ENCODE results near the gene KRTAP1-1.
"Not testable (repeated sequence)": the region's sequence is repeated elsewhere in the genome, so short reads cannot be mapped to it uniquely, and the experiment has no call there.

Gene KRTAP1-1

DNA sequence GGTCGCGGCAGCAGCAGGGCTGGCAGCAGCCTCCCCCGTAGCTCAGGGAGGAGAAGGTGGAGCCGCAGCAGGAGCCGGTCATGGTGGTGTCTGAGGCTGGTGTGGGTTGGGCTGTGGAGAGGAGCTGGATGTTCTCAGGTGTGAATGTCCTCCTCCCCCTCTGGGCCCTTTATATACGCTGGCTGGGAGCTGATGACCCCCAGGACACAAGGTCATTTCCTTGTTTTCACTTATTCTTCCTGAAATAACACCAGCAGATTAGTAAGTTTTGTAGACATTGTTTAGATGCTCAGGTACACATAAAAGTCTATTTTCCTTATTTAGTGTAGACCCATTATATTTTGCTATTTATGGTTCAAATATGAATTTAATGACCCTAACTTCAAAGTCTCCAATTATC is 13.9 kb upstream of the KRTAP1-1 start, which contains the start of gene KRTAP2-2:
TSS of gene KRTAP2-2 (minus strand) at position 101 of the 400 bp plus-strand sequence. CDS start at position 82, 19 bp downstream.
- DNase-seq: not testable (repeated sequence)

DNA sequence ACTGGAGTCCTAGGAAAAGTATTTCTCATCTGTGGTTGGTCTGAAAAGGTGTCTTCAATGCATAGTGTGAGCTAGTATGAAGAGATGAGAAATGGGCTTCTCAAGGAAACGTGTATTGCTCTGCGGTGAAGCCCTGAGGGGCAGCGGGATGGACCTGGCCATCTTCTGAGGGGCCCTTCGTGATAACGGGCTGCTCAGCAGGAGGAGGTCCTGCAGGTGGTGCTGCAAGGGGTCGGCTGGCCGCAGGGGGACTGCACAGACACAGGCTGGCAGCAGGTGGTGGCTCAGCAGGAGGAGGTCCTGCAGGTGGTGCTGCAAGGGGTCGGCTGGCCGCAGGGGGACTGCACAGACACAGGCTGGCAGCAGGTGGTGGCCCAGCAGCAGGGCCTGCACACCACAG is 13.3 kb upstream of the KRTAP1-1 start:
- DNase-seq: not testable (repeated sequence)

DNA sequence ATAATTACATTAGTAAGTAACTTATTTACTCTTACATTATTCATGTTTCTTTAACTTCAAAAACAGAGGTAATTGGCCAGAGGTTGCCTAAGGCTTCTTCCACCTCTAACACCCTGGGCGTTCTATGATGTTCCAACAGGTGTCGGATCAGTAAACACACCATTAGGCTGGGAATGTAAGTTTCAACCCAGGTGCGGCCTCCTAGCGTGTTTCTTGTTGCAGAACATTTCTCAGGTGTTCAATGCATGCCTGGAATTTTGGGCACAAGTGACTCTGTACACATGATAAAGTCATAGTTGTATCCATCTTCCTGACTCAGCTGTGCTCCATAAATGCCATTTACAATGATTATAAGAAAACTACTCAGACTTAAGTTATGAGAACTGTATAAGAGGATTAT is 12.8 kb upstream of the KRTAP1-1 start:
- no peak for DNase-seq

DNA sequence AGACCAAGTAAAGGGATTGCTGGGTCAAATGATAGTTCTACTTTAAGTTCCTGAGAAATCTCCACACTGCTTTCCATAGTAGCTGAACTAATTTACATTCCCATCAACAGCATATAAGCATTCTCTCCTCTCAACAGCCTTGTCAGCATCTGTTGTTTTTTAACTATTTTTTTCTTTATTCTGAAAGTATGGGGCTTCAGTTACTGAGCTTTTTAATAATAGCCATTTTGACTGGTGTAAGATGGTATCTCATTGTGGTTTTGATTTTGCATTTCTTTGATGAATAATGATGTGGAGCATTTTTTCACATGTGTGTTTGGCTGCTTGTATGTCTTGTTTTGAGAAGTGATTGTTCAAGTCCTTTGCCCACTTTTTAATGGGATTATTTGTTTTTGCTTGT is 11.3 kb upstream of the KRTAP1-1 start:
- DNase-seq: peak; percentile 63

DNA sequence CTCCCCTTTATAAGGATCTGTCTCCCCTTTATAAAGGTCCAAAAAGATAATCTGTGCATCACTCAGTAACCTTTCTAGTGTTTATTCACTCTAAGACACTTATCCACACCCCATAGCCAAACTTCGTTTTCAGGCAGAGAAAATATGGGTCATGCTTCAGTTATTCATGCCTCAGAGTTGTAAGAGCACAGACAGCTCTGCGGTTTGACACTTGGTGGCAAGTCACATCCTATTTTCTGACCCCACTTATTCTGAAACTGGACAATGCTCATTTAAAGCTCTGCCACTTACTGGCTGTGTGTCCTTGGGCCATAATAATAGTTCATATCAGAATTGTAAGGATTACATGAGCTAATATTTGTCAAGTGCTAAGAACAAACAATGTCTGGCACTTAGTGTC is 7.9 kb upstream of the KRTAP1-1 start:
- peak; percentile 75 for DNase-seq

DNA sequence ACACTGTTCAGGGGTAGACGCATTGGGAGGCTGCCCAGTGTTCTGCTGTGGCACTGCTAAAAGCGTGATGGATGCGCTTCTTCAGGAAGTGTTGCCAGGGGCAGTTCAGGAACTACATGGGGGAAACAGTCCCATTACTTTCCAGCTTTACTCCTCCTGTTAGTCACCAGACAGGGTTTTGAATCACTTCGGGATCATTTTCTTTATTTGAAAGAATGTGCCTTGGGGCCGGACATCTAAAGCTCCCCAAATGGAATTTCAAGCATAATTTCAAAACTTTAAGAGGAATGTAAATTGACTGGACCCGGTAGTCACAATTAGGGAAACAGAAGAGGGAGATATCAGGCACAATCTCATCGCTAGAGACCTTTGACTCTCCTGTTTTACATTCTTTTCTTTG is 7.2 kb upstream of the KRTAP1-1 start:
- DNase-seq: peak; percentile 84

DNA sequence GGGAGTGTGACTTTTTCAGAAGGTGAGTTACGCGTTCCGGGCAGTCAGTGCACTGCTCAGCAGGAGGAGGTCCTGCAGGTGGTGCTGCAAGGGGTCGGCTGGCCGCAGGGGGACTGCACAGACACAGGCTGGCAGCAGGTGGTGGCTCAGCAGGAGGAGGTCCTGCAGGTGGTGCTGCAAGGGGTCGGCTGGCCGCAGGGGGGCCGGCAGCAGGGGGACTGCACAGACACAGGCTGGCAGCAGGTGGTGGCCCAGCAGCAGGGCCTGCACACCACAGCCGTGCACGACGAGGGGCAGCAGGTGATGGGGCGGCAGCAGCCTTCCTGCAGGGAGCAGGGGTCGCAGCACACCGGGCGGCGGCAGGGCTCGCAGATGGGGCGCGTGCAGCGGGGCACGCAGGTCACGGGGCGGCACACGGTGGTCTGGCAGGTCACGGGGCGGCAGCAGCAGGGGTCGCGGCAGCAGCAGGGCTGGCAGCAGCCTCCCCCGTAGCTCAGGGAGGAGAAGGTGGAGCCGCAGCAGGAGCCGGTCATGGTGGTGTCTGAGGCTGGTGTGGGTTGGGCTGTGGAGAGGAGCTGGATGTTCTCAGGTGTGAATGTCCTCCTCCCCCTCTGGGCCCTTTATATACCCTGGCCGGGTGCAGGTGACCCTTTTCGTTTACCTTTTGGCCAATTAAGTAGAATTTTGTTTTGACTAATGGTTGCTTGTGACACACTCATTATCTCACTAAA is 5.7 kb upstream of the KRTAP1-1 start, which contains the start of gene KRTAP2-1:
TSS of gene KRTAP2-1 (minus strand) at position 582 of the 731 bp plus-strand sequence. CDS start at position 533, 49 bp downstream.
- DNase-seq: not testable (repeated sequence)

DNA sequence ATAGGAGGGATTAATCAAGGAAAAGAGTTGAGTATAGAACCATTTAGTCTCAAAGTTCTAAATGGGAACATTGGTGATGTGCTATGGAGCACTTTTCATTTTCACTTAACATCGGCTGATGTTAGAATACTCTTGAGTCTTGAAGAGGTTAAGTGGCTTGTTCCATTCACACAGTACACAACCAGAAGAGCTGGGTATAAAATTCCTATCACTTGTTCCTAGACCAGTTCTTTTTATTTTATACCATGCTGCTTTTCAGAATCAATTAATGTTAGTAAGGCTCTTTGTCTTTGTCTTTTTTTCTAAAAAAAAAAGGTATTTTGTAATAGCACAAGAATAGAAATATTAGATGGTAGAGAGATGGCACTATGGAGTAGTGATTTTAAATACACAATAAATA is 1.7 kb upstream of the KRTAP1-1 start:
- no peak for DNase-seq

DNA sequence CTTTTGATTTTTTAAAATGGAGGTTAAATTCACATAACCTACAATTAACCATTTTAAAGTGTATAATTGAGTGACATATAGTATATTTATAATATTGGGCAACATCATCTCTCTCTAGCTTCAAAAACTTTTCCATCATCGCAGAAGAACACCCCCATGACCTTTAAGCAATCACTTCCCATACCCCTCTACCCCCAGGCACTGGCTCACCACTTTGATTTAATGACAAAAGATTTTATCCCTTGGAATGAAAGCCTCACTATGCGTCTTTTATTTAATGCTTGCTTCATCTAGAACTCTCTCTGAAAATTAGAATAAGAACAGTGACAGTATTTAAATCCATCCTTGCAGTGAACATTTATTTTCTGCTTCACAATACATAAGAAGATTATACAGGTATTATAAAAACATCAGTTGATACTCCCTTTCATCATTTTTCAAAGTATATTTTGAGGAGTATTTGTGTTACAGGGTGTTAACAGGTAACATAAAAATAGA is 3.3 kb downstream of the KRTAP1-1 start:
- DNase-seq: no peak

DNA sequence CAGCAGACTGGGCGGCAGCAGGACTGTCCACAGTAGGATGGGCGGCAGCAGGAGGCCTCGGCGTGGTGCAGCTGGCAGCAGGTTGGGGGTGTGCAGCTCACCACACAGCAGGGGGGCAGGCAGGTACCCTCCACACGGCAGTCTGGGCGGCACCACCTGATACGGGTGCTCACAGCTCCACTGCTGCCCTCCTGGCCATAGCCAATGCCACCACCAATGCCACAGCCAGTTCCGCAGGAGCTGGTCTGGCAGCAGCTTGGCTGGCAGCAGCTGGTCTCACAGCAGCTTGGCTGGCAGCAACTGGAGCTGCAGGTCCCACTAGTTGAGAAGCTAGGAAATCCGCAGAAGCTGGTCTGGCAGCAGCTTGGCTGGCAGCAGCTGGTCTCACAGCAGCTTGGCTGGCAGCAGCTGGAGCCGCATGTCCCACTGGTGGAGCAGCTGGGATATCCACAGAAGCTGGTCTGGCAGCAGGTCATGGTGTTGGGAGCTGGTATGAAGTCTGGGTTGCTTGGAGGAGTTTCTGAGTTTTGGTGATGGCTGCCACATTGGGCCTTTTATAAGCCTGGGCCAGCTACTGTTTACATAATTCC is 6.8 kb downstream of the KRTAP1-1 start, which contains the start of gene KRTAP1-3:
TSS of gene KRTAP1-3 (minus strand) at position 529 of the 590 bp plus-strand sequence. CDS start at position 476, 53 bp downstream.
- not testable (repeated sequence) for DNase-seq

DNA sequence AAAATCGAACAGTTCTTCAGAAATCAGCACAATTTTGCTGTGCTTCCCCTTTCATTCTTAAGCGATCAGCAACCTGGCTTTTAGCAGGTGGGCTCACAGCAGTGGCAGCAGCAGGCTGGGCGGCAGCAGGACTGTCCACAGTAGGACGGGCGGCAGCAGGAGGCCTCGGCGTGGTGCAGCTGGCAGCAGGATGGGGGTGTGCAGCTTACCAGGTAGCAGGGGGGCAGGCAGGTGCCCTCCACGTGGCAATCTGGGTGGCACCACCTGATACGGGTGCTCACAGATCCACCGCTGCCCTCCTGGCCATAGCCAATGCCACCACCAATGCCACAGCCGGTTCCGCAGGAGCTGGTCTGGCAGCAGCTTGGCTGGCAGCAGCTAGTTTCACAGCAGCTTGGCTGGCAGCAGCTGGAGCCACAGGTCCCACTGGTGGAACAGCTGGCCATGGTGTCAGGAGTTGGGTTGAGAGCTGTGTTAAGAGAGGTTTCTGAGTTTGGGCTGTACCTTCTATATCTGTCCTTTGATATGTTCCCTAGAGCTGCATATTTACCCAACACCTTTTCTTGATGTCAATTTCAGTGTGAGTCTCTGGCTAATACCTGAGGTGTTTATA is 11.5 kb downstream of the KRTAP1-1 start, which contains the start of gene KRTAP1-4:
TSS of gene KRTAP1-4 (minus strand) at position 563 of the 613 bp plus-strand sequence. CDS start at position 446, 117 bp downstream.
- no peak for DNase-seq

DNA sequence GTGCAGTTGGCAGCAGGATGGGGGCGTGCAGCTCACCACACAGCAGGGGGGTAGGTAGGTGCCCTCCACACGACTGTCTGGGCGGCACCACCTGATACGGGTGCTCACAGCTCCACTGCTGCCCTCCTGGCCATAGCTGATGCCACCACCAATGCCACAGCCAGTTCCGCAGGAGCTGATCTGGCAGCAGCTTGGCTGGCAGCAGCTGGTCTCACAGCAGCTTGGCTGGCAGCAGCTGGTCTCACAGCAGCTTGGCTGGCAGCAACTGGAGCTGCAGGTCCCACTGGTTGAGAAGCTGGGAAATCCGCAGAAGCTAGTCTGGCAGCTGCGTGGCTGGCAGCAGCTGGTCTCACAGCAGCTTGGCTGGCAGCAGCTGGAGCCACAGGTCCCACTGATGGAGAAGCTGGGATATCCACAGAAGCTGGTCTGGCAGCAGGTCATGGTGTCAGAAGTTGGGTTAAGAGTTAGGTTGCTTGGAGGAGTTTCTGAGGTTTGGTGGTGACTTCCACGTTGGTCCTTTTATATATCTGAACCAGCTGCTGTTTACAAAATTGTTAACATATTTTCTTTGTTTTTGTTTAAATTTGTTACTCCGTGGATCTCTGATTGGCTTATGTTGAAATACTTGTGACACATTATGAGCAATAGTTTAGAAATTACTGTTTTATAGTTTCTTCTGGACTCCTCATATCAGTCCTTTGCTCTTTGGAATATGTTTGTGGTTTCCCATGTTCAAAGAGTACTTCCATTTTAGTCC is 14.4 kb downstream of the KRTAP1-1 start, which contains the start of gene KRTAP1-5:
TSS of gene KRTAP1-5 (minus strand) at position 494 of the 757 bp plus-strand sequence. CDS start at position 441, 53 bp downstream.
- peak; percentile 83 for DNase-seq

DNA sequence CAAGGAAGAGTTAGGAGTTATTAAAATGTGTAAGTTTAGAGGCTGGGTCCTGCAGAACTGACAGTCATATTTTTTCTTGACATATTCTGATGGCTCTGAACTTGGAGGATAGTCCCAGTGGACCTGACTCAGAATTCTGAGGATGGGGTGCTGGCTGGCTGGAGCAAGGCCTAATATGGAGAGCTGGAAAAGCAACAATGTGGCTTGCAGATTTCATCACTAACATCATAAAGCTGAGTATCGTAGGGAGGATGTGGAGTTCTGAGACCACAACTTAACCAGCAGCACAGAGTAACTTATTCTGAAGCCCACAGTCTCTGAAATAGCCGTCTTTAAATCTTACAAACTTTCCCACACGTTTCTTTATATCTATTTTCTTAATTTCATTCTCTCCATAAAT is 16.6 kb downstream of the KRTAP1-1 start:
- DNase-seq: peak; percentile 86

DNA sequence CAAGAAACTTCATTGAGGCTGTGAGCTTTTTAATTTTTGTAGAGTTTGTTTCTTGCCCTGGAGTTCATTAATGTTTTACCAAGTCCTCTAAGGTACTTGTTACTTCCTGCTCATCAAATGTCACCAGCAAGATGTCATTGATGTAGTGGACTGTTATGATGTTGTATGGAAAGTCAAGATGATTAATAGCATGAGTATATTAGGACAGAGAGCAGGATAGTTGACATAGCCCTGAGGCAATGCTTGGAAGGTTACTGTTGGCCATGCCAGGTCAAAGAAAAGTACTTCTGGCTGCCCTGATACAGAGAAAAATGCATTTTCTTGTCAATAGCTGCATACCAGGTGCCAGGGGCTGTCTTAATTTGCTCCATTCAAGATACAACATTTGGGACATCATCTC is 20.9 kb downstream of the KRTAP1-1 start:
- DNase-seq: no peak

DNA sequence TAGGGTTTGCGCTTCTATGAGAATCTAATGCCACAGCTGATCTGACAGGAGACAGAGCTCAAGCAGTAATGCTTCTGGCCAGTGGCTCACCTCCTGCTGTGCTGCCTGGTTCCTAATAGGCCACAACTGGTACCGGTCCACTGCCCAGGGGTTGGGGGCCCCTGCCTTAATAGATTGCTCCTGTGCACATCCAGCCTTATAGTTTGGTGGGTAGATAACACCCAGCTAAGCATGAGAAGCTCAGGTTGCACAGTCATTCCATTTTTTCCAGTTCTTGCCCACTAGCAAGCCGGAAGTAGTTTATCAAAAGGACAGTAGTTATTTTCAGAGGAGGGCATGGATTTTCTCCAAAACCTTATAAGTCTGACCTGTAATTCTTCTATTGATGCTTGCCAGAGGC is 21.8 kb downstream of the KRTAP1-1 start:
- no peak for DNase-seq

DNA sequence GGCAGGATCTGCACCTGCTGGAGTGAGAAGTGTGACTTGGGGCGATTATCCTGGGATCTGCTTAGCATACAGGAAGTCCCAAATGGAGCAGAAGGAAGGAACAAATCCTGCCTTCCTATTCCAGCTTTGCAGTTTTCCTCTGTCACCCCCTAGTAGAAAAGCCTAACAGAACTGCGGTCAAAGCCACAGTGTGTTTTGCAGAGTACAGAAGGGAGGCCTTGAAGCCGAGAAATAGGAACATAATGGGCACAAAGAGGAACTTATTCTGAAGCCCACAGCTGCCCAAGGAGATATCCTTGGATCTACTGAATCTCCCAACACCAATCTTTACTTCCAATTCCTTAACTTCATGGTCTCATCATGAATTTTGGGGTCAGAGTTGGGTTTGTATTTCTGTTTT is 22.7 kb downstream of the KRTAP1-1 start:
- DNase-seq: no peak

DNA sequence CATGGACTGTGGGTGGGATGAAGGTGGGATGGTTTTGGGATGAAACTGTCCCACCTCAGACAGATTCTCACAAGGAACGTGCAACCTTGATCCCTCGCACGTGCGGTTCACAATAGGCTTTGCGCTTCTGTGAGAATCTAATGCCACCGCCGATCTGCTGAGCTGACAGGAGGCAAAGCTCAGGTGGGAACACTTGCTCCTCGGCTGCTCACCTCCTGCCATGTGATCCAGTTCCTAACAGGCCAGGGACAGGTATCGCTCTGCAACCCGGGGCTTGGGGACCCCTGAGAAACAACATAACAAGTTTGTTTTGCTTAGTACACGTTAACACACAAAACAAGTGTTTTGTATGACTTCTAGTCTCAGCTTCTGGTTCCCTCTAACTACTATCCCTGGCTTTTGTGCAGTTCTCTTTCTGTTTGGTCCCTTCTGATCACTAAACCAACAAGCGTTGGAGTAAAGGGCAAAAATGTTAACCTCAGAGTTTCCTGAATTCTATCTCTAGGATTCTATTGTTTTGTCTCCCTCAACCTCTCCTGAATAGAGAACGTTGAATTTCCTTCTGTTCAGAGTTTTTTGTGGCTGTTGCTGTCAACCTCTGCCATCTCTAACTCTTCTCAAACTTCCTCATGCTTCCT is 24.6 kb downstream of the KRTAP1-1 start:
- no peak for DNase-seq

DNA sequence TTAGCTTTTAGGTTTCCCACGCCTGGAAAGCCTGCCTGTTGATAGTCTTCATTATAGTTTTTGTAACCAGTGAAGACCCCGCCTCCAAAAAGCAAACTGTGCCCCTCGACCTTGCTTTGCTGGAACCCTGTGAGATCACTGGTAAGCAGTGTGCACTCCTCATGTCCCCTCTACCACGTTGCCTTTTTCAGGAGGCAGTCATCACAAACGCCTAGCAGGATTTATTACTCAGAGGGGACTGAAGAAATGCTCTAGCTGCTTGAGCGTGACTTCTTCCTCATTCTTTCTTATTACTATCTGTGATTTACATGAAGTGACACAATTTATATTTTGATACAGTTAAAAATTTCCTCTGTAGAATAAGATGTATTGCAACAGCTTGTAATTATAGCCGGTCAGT is 25.8 kb downstream of the KRTAP1-1 start:
- DNase-seq: no peak

DNA sequence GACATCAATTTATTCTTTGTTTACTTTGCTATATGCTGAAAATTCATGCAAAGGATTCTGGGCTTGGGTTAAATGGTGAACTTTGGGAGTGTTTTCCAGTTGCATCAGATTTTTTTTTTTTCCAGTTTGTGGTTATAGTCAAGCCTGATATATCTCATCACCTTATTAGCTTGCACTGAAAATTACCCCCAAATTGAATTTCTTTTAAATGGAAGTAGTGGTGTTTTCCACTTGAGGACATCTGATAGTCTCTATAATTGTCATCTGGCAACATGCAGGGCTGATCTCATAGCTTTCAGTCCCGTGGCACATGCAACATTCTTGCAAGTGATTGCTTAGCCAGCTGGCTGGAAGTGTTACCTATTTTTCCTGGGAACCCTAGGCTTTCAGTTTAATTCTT is 27.6 kb downstream of the KRTAP1-1 start:
- DNase-seq: peak; percentile 69

DNA sequence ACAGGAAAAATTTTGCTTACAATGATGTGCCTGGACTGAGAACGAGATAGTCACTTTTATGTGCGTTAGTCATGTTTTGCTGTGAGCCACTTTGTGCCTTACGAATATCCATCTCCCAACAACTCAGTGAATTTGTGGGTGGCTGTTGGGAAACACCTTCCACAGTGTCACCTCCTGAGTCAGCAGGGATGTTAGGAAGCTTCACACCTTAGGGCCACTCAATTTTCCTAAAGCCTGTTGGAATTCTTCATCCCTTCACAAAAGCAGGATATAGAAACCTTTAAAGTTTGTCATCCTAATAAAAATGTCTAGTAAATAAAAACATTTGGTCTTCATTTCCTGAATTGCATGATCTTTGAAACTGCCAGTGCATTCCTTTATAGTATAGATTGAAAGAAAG is 28.1 kb downstream of the KRTAP1-1 start:
- no peak for DNase-seq

DNA sequence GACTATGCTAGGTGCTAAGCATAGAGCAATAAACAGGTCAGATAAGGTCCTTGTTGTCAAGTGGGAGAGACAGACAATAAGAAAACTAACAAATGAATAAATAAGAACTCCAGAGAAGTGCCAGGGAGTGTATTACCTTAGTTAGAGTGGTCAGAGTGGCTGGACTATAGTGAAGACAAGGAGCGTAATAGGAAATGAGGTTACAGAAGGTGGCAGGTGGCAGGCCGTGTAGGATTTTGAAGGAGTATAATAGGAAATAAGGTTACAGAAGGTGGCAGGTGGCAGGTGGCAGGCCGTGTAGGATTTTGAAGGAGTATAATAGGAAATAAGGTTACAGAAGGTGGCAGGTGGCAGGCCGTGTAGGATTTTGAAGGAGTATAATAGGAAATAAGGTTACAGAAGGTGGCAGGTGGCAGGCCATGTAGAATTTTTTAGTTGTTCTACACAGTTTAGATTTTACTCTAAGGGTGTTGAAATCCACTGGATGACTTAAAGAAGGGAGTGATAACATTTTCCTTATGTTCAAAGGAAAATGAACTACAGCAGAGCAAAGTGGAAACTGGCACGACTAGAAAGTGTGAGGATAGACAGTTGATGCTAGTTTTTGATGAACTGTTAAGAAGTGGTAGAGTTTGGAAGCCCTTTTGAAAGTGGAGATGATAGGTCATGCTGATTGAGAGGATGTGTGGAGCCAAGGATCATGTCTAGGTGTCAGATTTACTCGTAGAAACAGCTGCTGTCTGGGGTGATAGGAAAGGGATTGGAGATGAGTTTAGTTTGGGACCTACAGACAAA is 28.7 kb downstream of the KRTAP1-1 start:
- no peak for DNase-seq
